WTC11 (cell line): ENCODE results near the gene ANO10.

Source experiments
- CTCF ChIP-seq: fragments of 200-600 bp; IDR thresholded peaks from 2 replicates; pipeline ENCODE4 v1.8.0; 2022; ENCODE audit warnings: antibody characterized with exemption
- NR1H2 ChIP-seq: sonication (generic); formaldehyde crosslinking; IDR thresholded peaks from 2 replicates; pipeline ENCODE4 v1.9.0; 2021; ENCODE audit warnings: mild to moderate bottlenecking, moderate library complexity, missing genetic modification reagents

GRCh38 chr3:43512754-43513404, 108.9 kb downstream of the ANO10 start:
- TF ChIP-seq NR1H2 (CRISPR knock-in tag) = no peak
- TF ChIP-seq CTCF = no peak
